NCI-H146 treated with DMSO at 0.1 percent for 48 hours (cell line): ENCODE data around the gene ELL2.
A peak's percentile ranks its signal among the peaks of the same experiment; 100 is the strongest.
"Not testable (repeated sequence)": the region's sequence is repeated elsewhere in the genome, so short reads cannot be mapped to it uniquely, and the experiment has no call there.

Experiments
- DNase-seq: peaks from one replicate; lab custom pipeline; 2025; ENCODE audit not compliant: unreplicated experiment; lab: John Stamatoyannopoulos, UW

ELL2 gene

DNA sequence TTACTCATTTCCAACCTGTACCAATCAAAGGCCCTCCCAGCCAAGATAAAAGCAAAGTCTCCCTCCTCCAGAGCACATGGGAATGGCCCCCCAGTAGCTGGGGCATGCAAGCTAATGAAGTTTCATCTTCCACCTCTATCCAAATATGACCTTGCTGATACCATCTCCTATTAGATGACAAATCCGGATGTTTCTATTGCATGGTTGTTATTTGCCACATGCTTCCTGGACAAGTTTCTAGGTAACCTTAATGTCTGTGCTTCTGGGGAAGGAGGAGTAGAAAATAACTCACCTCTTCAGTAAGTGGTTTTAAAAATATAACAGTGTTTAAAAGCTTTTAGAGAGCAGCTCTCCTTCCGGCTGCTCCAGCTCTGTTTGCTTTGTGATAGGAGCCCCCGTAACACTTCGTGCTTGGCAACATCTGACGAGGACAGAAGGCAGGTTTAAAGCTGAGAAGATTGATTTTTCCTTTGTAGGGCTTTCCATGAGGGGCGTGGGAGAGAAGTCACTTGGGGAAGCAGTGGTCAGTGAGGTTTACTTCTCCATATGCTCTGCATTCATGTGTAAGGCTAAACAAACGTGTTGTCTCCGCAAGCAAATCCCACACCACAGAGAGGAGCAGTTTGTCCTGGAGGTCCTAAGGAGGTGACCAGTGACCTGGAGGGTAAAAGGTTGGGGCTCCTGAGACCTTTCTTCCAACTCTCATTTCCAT, 98.8 kb downstream of the ELL2 start:
- DNase-seq, result no peak

DNA sequence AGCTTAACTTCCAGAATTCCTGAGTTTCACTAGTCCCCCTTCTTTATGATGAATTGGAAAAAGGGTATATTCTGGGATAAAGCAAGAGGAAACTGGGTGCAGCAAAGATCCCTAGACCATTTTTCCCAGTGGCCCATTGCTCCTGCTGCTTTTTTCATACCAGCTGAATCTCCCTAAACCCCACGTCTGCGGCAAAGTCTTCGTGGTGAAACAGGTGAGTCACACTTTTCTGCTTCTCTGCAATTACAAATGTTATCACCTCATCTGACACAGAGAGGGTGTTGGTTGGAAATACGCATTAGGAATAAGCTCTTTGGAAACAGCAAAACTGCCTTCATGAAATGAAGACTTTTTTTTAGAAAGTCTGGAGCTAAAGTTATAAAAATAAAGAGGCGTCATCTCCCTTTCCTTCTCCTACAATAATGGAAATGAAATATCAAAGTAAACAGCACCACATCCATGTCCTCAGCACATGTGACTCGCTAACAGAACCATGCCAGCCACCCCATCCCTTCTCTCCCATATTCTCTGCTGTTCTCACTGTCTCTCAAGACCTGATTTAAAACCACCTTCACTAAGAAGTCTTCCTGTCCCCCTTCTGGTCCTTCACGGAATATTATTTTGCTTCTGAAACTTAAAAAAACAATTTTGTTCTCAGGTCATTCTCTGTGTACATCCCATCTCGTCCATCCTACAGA, 99.6 kb downstream of the ELL2 start:
- DNase-seq, result no peak

- no peak for DNase-seq
These were observed 100.3 kb downstream of the ELL2 start for GRCh38 chr5:95861221-95861863.

GRCh38 chr5:95859661-95860060, 102.0 kb downstream of the ELL2 start:
- DNase-seq, result peak; percentile 48

DNA sequence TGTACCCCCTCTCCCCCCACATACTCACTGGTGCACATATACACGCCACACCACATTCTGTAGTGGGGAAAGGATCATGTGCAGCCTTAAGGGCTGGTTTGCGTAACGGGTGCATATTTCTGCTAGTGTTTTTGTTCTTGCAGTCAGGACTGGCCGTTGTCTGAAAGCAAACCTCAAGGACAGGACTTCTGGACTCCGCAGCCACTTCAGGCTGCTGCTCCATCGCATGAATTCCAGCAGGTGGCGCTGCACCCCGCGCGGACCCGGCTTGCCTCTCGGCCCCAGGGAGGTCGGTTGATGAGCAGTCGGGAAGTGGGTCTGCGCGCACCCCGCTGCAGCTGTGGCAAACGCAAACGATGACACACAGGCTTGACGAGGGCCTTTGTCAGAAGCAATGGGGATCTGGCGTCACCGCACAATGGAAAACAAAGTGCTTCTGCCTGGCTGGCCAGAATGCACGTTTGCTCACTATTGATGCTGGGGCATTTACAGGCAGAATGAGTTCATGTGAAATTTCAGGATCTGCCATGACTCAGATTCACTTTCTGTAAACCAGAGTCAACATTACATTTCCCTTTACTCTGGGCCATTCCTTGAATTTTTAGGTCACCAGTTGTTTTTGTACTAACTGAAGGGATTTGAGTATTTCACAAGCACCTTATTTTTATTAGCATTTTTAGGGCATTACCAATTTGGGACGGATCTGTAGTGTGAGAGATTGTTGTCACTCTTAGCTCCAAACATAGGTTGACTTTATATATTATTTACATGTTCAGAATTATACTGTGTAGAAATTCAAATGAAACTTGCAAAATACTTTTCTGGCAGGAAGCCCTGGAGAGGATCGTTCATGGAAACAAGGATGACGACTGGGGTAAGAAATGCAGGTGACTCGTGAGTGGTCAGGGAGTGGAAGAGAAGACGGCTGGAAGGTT, 102.7 kb downstream of the ELL2 start:
- peak; percentile 81 for DNase-seq

- no peak for DNase-seq
These were observed 103.6 kb downstream of the ELL2 start for GRCh38 chr5:95858023-95858461.

- DNase-seq, result no peak
These were observed 104.3 kb downstream of the ELL2 start for GRCh38 chr5:95857185-95857945.

DNA sequence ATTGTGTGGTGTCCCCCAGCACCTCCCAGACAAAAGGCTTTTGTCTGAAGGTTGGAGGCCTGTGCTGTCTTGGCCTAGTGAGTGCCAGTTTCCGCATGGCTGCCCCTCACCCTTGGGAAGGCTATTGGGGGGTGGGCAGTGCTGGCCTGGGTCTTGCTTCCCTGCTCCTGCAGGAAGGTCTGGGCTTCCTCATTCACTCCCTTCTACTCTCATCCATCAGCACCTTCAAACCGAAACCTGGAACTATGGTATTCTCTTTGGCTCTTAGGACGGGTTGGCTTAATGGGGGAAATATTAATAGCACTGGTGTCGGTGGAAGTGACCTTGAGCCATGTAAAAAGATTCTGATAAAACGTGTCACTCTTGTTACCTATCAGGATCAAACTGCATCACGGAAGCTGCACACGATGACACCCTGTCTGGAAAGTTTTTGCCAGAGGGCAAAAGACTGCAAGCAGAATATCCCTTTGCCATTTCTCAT, 105.1 kb downstream of the ELL2 start:
- DNase-seq, result no peak

DNA sequence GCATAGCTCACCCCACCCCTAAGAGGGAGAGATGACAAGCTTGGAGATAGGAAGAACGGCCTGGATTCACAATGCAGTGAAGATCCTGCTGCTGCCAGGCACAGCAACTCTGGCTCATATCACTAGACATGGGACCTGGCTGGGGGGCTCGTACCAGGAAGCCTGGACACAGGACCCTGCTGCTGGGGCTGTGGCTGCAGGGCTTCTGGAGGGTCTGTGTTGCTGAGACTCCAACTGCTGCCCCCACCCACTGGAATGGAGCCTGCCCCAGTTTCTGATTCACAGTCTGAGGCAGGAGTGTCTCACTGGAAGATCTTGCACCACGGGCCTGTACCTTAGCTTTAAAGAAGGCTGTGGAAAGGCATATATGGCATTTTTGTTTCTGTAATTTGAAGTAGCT, 108.2 kb downstream of the ELL2 start:
- no peak for DNase-seq

DNA sequence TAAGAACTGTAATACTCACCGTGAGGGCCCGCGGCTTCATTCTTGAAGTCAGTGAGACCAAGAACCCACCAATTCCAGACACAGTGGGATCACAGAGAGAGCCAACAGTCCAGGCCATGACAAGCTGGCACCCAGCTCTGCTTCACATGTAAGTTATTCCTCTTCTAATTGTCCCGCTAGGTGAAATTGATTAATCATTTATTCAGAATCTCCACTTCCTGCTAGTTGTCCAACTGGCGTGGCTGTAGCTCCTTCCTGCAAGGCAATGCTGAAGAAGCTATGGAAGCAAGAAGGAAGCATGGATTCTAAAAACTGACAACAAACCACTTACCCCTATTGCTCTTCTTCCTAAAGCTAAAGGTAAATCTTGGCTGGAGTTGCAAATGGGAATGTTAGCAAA, 109.1 kb downstream of the ELL2 start:
- no peak for DNase-seq

GRCh38 chr5:95851141-95851540, 110.5 kb downstream of the ELL2 start:
- DNase-seq, result not testable (repeated sequence)

GRCh38 chr5:95850391-95850894, 111.2 kb downstream of the ELL2 start:
- no peak for DNase-seq

DNA sequence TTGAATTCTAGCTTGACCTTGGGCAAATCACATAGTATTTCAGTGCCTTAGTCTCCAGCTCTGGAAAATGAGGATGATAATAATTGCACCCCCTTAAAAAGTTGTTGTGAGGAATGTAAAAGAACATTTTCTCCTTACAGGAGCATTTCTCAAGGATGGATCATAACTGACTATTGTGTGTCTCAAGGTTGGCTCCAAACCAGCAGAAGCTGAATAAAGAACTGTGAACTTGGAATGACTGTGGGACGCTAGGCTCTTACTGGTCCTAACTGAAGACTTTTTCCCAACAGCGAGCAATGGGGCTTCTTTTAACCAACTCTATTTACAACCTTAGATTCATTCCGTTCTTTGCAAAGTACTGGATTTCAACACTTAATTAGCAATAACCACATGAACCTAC, 113.0 kb downstream of the ELL2 start:
- no peak for DNase-seq

DNA sequence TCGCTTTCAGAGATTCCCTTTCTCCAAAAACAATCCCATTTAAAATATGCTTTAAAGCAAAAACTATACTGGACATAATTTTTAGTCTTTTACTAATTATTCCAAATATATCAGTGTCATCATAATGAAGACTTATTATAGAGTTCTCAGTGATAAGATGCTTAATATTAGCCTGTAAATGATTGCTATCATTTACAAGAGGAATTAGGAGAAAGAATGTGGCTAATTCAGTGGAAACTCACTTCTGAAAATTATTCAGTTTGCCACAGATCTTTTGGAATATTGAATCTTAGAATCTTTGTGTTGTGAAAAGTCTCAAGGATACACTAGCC, 114.4 kb downstream of the ELL2 start:
- DNase-seq, result no peak

DNA sequence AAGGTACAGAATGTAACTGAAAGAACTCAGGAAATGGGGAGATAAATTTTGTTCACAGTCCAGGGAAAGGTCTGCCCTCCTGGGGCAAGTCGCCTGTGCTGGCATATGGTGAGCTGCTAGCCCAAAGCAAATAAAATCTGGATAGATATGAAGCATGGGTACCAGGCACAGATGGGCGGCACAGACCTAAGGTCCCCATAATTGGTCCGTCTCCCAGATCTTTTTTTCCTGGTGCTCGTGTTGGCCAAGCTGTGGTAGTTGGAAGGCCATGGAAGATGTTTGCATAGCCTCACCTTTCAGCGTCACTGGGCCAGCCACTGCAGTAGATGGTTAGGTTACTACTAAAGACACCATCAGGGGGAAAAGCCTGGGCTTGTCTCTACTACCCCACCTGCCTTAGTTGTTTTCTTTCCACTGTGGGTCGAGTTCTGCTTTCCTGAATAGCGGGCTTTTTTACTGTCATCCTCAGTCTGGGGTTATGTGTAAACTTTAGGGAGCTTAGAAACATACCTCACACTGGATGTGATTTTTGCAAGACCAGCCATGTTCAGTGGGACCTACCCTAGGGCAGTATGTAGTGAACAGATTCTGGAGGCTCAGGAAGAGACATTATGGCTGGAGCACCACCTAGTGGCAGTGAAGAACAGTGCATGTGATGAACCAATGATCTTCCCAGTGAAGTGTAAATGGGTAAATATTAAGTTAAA, 114.9 kb downstream of the ELL2 start:
- peak; percentile 21 for DNase-seq

- no peak for DNase-seq
These were observed 116.3 kb downstream of the ELL2 start for GRCh38 chr5:95845391-95845790.

DNA sequence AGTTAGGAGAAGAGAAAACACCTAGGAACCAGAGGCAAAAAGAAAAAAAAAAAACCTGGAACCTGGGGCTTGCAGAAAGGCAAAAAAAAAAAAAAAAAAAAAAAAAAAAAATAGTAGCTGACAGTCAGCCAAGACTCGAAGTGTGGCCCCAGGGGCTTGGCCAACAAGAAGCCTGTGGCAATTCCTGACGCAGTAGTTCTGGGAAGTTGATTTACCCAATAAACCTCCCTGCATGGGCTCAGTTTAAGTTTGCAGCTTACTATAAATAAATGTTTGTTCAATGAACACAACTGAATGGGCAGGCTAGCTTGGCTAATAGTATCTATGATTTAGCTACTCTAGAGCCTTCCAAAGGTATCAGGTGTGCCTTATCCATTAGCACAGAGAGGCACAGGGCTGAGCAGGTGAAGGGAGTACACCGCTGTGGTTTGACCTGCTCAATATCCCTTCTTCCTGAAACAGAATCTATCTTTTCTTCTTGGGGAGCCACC, 117.9 kb downstream of the ELL2 start:
- DNase-seq, result no peak

DNA sequence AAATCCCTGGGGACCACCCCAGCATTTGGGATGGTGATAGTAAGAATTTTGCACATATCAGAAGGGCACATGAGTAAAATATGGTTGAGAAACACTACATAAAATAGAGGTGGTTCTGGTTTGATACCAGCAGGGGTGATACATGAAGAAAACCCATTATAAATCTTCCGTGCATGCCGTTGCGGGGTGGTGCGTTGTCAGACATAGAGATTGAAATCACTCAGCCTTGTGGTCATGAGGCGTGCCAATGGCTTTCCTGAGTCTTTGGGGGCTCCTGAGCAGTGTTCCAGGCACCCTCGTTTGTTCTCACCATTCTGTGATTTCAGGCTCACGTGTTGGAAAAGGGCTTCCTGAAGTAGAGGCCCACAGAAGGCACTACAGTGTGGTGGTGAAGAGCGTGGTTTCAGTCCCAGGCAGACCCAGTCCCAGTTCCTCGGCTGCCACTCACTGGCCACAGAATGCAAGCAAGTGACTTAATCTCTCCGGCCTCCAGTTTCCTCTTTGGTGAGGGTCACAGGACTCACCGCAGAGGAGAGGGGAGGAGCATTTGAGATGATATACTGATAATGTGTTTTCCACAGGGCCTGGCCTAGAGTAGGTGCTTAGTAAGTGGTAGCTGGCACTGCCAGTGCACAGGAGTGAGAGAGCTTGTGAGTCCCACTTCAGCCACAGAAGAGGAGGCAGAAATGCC, 118.7 kb downstream of the ELL2 start:
- DNase-seq, result no peak
